IMR-90 (cell line): ENCODE measurements around the gene RUFY1. TPM values are rescaled to one million over a fixed set of nuclear protein-coding genes. Genes with fewer than 3 reads are reported as not detected.
A peak's percentile ranks its signal among the peaks of the same experiment; 100 is the strongest.

Experiments used
- ATAC-seq: fragments of 200-7000 bp; cut with Tn5 transposase; 2 replicates; pipeline ENCODE4 v1.9.1; 2020; ENCODE audit warnings: low read depth, mild to moderate bottlenecking, moderate library complexity
- BruUV-seq: library from RNA; stranded (reverse); fragments of 400-500 nt; replicated peaks from 2 replicates; lab custom pipeline; 2021; lab: Mats Ljungman, UMichigan
- CTCF ChIA-PET: fragments of 300-600 bp; formaldehyde crosslinking; extraction: SDS; loops from one replicate; lab custom pipeline; 2021; ENCODE audit warnings: antibody characterized with exemption; lab: Yijun Ruan, JAX
- POLR2A ChIA-PET: fragments of 300-600 bp; sonication (Branson Sonifier 250); formaldehyde crosslinking; loops from one replicate; lab custom pipeline; 2022; ENCODE audit warnings: antibody characterized with exemption; ENCODE audit not compliant: unreplicated experiment; lab: Charles Lee
- DNase-seq: peaks from one replicate; pipeline ENCODE4 v3.0.0; 2013
- H2AFZ ChIP-seq: replicated peaks from 2 replicates; pipeline ENCODE3; 2013; ENCODE audit warnings: low read length, mild to moderate bottlenecking; ENCODE audit not compliant: poor library complexity
- H2AK5ac ChIP-seq: 2 replicates; pipeline ENCODE4 v1.6.1; 2013; ENCODE audit warnings: low read depth, low read length, inconsistent platforms
- H2AK9ac ChIP-seq: replicated peaks from 2 replicates; pipeline ENCODE3; 2013; ENCODE audit warnings: mild to moderate bottlenecking, low read depth, low read length, moderate library complexity; ENCODE audit not compliant: poor library complexity
- H2BK120ac ChIP-seq: 2 replicates; pipeline ENCODE4 v1.6.1; 2013; ENCODE audit warnings: low read depth, low read length, inconsistent platforms
- H2BK15ac ChIP-seq: 3 replicates; pipeline ENCODE4 v1.6.1; 2013; ENCODE audit warnings: low read depth, low read length, inconsistent platforms
- H2BK20ac ChIP-seq: 2 replicates; pipeline ENCODE4 v1.6.1; 2013; ENCODE audit warnings: low read depth, mild to moderate bottlenecking, inconsistent platforms, low read length, moderate library complexity
- H2BK5ac ChIP-seq: 2 replicates; pipeline ENCODE4 v1.6.1; 2013; ENCODE audit warnings: mild to moderate bottlenecking, low read depth, low read length, inconsistent platforms; ENCODE audit not compliant: poor library complexity, severe bottlenecking
- H3K14ac ChIP-seq: replicated peaks from 2 replicates; pipeline ENCODE4 v1.6.1; 2013; ENCODE audit warnings: low read depth, low read length, inconsistent platforms
- H3K18ac ChIP-seq: 2 replicates; pipeline ENCODE4 v1.6.1; 2013; ENCODE audit warnings: low read depth, low read length, control low read depth
- H3K23ac ChIP-seq: 2 replicates; pipeline ENCODE4 v1.6.1; 2013; ENCODE audit warnings: low read depth, low read length, inconsistent platforms
- H3K27ac ChIP-seq: 2 replicates; pipeline ENCODE4 v1.5.1; 2013; ENCODE audit warnings: mild to moderate bottlenecking, control low read depth, low read length; ENCODE audit not compliant: insufficient read depth
- H3K27me3 ChIP-seq: 2 replicates; pipeline ENCODE4 v1.6.1; 2013; ENCODE audit warnings: low read length; ENCODE audit not compliant: control insufficient read depth, insufficient read depth
- H3K36me3 ChIP-seq: 2 replicates; pipeline ENCODE4 v1.6.1; 2013; ENCODE audit warnings: low read length, mixed read lengths; ENCODE audit not compliant: control insufficient read depth, insufficient read depth
- H3K4ac ChIP-seq: 2 replicates; pipeline ENCODE4 v1.6.1; 2013; ENCODE audit warnings: low read depth, low read length, inconsistent platforms
- H3K4me1 ChIP-seq: 2 replicates; pipeline ENCODE4 v1.6.1; 2013; ENCODE audit warnings: low read length, mixed read lengths; ENCODE audit not compliant: control insufficient read depth, insufficient read depth
- H3K4me2 ChIP-seq: 2 replicates; pipeline ENCODE4 v1.6.1; 2013; ENCODE audit warnings: low read depth, mild to moderate bottlenecking, control low read depth, low read length, moderate library complexity
- H3K4me3 ChIP-seq: 2 replicates; pipeline ENCODE4 v1.5.1; 2013; ENCODE audit warnings: low read depth, mild to moderate bottlenecking, control low read depth, low read length, moderate library complexity; ENCODE audit not compliant: insufficient read depth
- H3K56ac ChIP-seq: 2 replicates; pipeline ENCODE4 v1.6.1; 2013; ENCODE audit warnings: low read length, inconsistent platforms; ENCODE audit not compliant: insufficient read depth; ENCODE audit errors: extremely low read depth
- H3K79me1 ChIP-seq, 2 experiments: 2 replicates each; pipeline ENCODE4 v1.6.1; 2013; ENCODE audit warnings: low read length in 2 of 2, inconsistent platforms in 1 of 2, low read depth in 1 of 2
- H3K9ac ChIP-seq: 2 replicates; pipeline ENCODE4 v1.6.1; 2013; ENCODE audit warnings: low read depth, low read length, control low read depth
- H3K9me1 ChIP-seq: 2 replicates; pipeline ENCODE4 v1.6.1; 2013; ENCODE audit warnings: low read length, inconsistent platforms; ENCODE audit not compliant: insufficient read depth
- H3K9me3 ChIP-seq: 2 replicates; pipeline ENCODE4 v1.6.1; 2013; ENCODE audit warnings: low read length; ENCODE audit not compliant: control insufficient read depth, insufficient read depth
- H4K20me1 ChIP-seq: 2 replicates; pipeline ENCODE4 v1.6.1; 2013; ENCODE audit warnings: low read length, inconsistent platforms; ENCODE audit not compliant: insufficient read depth
- H4K5ac ChIP-seq: 2 replicates; pipeline ENCODE4 v1.6.1; 2013; ENCODE audit warnings: mild to moderate bottlenecking, low read depth, low read length, control low read depth
- H4K8ac ChIP-seq, 2 experiments: 2 replicates each; pipeline ENCODE4 v1.6.1; 2013; ENCODE audit warnings: low read depth in 2 of 2, low read length in 2 of 2, control low read depth in 1 of 2, inconsistent platforms in 1 of 2
- H4K91ac ChIP-seq: 2 replicates; pipeline ENCODE4 v1.6.1; 2013; ENCODE audit warnings: low read depth, low read length, inconsistent platforms; ENCODE audit not compliant: insufficient read depth
- CEBPB ChIP-seq: IDR thresholded peaks from 2 replicates; pipeline ENCODE4 v1.6.1; 2012; ENCODE audit warnings: low read depth, low read length, improper control_type of control experiment
- CHD1 ChIP-seq: IDR thresholded peaks from 2 replicates; pipeline ENCODE4 v1.6.1; 2012; ENCODE audit warnings: low read depth, low read length, improper control_type of control experiment
- ELK1 ChIP-seq: fragments of 150-350 bp; IDR thresholded peaks from 2 replicates; pipeline ENCODE4 v1.6.1; 2016; ENCODE audit warnings: low read depth, mild to moderate bottlenecking, low read length, moderate library complexity, borderline replicate concordance
- MAFK ChIP-seq: IDR thresholded peaks from 2 replicates; pipeline ENCODE4 v1.6.1; 2012; ENCODE audit warnings: low read depth, low read length, improper control_type of control experiment
- MAZ ChIP-seq: IDR thresholded peaks from 2 replicates; pipeline ENCODE4 v1.6.1; 2012; ENCODE audit warnings: low read depth, mild to moderate bottlenecking, low read length, improper control_type of control experiment, moderate library complexity, borderline replicate concordance
- RFX5 ChIP-seq: IDR thresholded peaks from 2 replicates; pipeline ENCODE4 v1.8.0; 2012; ENCODE audit warnings: low read depth, mild to moderate bottlenecking, low read length, moderate library complexity
- whole genome bisulfite sequencing, 2 experiments: methylation state at CpG; one replicate each; pipeline versions ENCODE4 v1.1.5 to v1.1.7; 2013; ENCODE audit warnings: missing lambda C conversion rate in 2 of 2; ENCODE audit not compliant: insufficient read length in 1 of 2; ENCODE audit errors: extremely low coverage in 2 of 2; 5-methylcytosine and 5-hydroxymethylcytosine counted together
- dilution Hi-C: fragments of 300-500 bp; cut with HindIII; formaldehyde crosslinking; loops from one replicate; pipeline ENCODE4 v1.14.3; 2018; ENCODE audit warnings: low sequenced_read_pairs; ENCODE audit not compliant: unreplicated experiment
- in situ Hi-C: fragments of 300-500 bp; cut with MboI; formaldehyde crosslinking; loops from 3 replicates; pipeline ENCODE4 v1.14.3; 2019; ENCODE audit warnings: low sequenced_read_pairs, inconsistent platforms, mixed read lengths
- intact Hi-C: fragments of 100-400 bp; cut with micrococcal nuclease; formaldehyde crosslinking; loops from 2 replicates; pipeline ENCODE4 v1.10.0; 2022
- polyA plus RNA-seq, 3 experiments: library from polyadenylated mRNA; depleted of rRNA; stranded (reverse); fragments of >200 nt; gene quantifications; 2 replicates each; pipeline ENCODE4 v1.2.3, GENCODE V29; 2012; ENCODE audit warnings: low replicate concordance in 1 of 3
- total RNA-seq: library from RNA; depleted of rRNA; stranded (reverse); fragments of >200 nt; gene quantifications from 2 replicates; pipeline ENCODE4 v1.2.3, GENCODE V29; 2012

The RUFY1 gene
- total and polyA plus RNA-seq, 2 of the 4 experiments (the other 2 are of a cell fraction) = 19.5 to 21.8 TPM

GRCh38 chr5:179553006-179553405 is 2.7 kb downstream of the RUFY1 start:
- H2AK9ac ChIP-seq = peak overlapping the region; percentile 57
- TF ChIP-seq RFX5 = no peak
- TF ChIP-seq MAZ = no peak
- no peak for TF ChIP-seq CEBPB
- no peak for TF ChIP-seq MAFK
- no peak for TF ChIP-seq ELK1
- TF ChIP-seq CHD1 = no peak
- ChIA-PET POLR2A (interaction anchor here (0.7 kb wide), 1 partner anchor 47 kb away, joined by 4 read pairs; no protein-coding TSS in a partner anchor), CTCF (no interaction called here)
- H3K36me3 ChIP-seq = no peaks in the 10 kb centered on the region
- no peak overlapping the region for H2BK5ac ChIP-seq
- no peak overlapping the region; the same call in 1 of the 2 replicates for H3K4me2 ChIP-seq
- H3K27ac ChIP-seq = no peak overlapping the region
- no TSS peak for BruUV-seq
- no peak overlapping the region for H3K56ac ChIP-seq
- no peak overlapping the region for H2AFZ ChIP-seq
- H3K9me3 ChIP-seq = no peaks in the 10 kb centered on the region
- H3K4me3 ChIP-seq = no peak overlapping the region
- H3K27me3 ChIP-seq = no peaks in the 10 kb centered on the region
- H3K4ac ChIP-seq = no peak overlapping the region
- intact Hi-C loops (loop anchor here (5.0 to 10.0 kb wide), 3 partner anchors 248 to 928 kb away; partner anchors contain the start of genes CLK4 and ZNF354A), dilution Hi-C loops (no loop called here), in situ Hi-C loops (no loop called here)
- no peak overlapping the region for H2BK15ac ChIP-seq
- H4K91ac ChIP-seq = no peak overlapping the region; the same call in 1 of the 2 replicates
- no peak overlapping the region for H3K9ac ChIP-seq
- H4K5ac ChIP-seq = no peak overlapping the region
- H3K4me1 ChIP-seq = peaks cover 15% of the 10 kb centered on the region; the same call in 1 of the 2 replicates
- no peak overlapping the region for H2BK120ac ChIP-seq
- ATAC-seq (no peak), DNase-seq (no peak)
- H3K23ac ChIP-seq = no peak overlapping the region; the same call in 1 of the 2 replicates
- peaks cover 3% of the 10 kb centered on the region; the same call in 1 of the 2 replicates for H4K20me1 ChIP-seq
- no CpG with 5 or more reads among the region's 4 CpGs for WGBS, 2 experiments
- no peak overlapping the region for H2BK20ac ChIP-seq
- no peak overlapping the region for H4K8ac ChIP-seq
- no peak overlapping the region for H3K14ac ChIP-seq
- peak overlapping the region; percentile 58; the same call in 1 of the 2 replicates for H2AK5ac ChIP-seq
- H3K9me1 ChIP-seq = peaks cover 5% of the 10 kb centered on the region; the same call in 1 of the 2 replicates
- H3K79me1 ChIP-seq = peaks cover 6 to 41% of the 10 kb centered on the region in 2 experiments
- no peak overlapping the region for H3K18ac ChIP-seq
